Liver (tissue), 9 donors: ENCODE data around the gene SLC39A6. TPM values are rescaled to one million over a fixed set of nuclear protein-coding genes. Genes with fewer than 3 reads are reported as not detected.

Experiments used
- DNase-seq: peaks from one replicate; pipeline ENCODE4 v3.0.0-alpha.2; 2017; ENCODE audit warnings: low spot score
- H3K27ac ChIP-seq, 2 donors: one replicate each; pipeline ENCODE4 v1.7.0; 2013; ENCODE audit warnings: inconsistent platforms in 2 of 2, low read length in 2 of 2, control low read depth in 1 of 2, low read depth in 1 of 2, mild to moderate bottlenecking in 1 of 2
- H3K27me3 ChIP-seq, 4 donors: one replicate each; pipeline versions ENCODE4 v1.6.1 to v1.7.0; 2013; ENCODE audit warnings: low read length in 3 of 4, inconsistent platforms in 1 of 4, mild to moderate bottlenecking in 1 of 4, moderate library complexity in 1 of 4; ENCODE audit not compliant: control insufficient read depth in 4 of 4, insufficient read depth in 4 of 4
- H3K36me3 ChIP-seq, 4 donors: one replicate each; pipeline versions ENCODE4 v1.6.1 to v1.7.0; 2013; ENCODE audit warnings: low read length in 3 of 4, mild to moderate bottlenecking in 3 of 4, low read depth in 1 of 4, moderate library complexity in 1 of 4; ENCODE audit not compliant: control insufficient read depth in 4 of 4, insufficient read depth in 3 of 4
- H3K4me1 ChIP-seq, 4 donors: one replicate each; pipeline versions ENCODE4 v1.6.1 to v1.7.0; 2013; ENCODE audit warnings: low read length in 3 of 4, mild to moderate bottlenecking in 3 of 4, moderate library complexity in 1 of 4; ENCODE audit not compliant: control insufficient read depth in 4 of 4, insufficient read depth in 4 of 4
- H3K4me3 ChIP-seq, 3 donors: one replicate each; pipeline versions ENCODE4 v1.6.1 to v1.7.0; 2013; ENCODE audit warnings: low read length in 3 of 3, control low read depth in 1 of 3, low read depth in 1 of 3, mild to moderate bottlenecking in 1 of 3
- H3K9ac ChIP-seq, 2 donors: one replicate each; pipeline ENCODE4 v1.7.0; 2013; ENCODE audit warnings: low read length in 2 of 2, mild to moderate bottlenecking in 2 of 2, moderate library complexity in 2 of 2, control low read depth in 1 of 2, low read depth in 1 of 2
- H3K9me3 ChIP-seq, 4 donors: one replicate each; pipeline versions ENCODE4 v1.6.1 to v1.7.0; 2013; ENCODE audit warnings: low read length in 3 of 4; ENCODE audit not compliant: control insufficient read depth in 4 of 4
- ATF3 ChIP-seq: IDR thresholded peaks from 2 replicates; pipeline ENCODE4 v1.6.1; 2016; ENCODE audit warnings: antibody characterized with exemption
- CTCF ChIP-seq: fragments of 150-350 bp; IDR thresholded peaks from 2 replicates; pipeline ENCODE4 v1.5.1; 2017; ENCODE audit warnings: improper control_type of control experiment, low read depth, low read length; ENCODE audit not compliant: missing input control
- EGR1 ChIP-seq, 2 donors: IDR thresholded peaks; 2 replicates each; pipeline ENCODE4 v1.6.1; 2016 to 2018; ENCODE audit warnings: antibody characterized with exemption in 2 of 2, low read depth in 2 of 2
- FOXA1 ChIP-seq: IDR thresholded peaks from 2 replicates; pipeline ENCODE4 v1.6.1; 2016; ENCODE audit warnings: antibody characterized with exemption
- FOXA2 ChIP-seq: IDR thresholded peaks from 2 replicates; pipeline ENCODE4 v1.6.1; 2016; ENCODE audit warnings: antibody characterized with exemption
- HNF4A ChIP-seq, 2 donors: conservative IDR thresholded peaks; 2 replicates each; pipeline ENCODE4 v1.6.1; 2016; ENCODE audit warnings: antibody characterized with exemption in 2 of 2, mild to moderate bottlenecking in 2 of 2
- HNF4G ChIP-seq: IDR thresholded peaks from 2 replicates; pipeline ENCODE4 v1.6.1; 2016; ENCODE audit warnings: antibody characterized with exemption
- MAX ChIP-seq: IDR thresholded peaks from 2 replicates; pipeline ENCODE4 v1.6.1; 2016; ENCODE audit warnings: antibody characterized with exemption
- NR2F2 ChIP-seq: IDR thresholded peaks from 2 replicates; pipeline ENCODE4 v1.6.1; 2016; ENCODE audit warnings: antibody characterized with exemption
- RAD21 ChIP-seq, 2 donors: IDR thresholded peaks; 2 replicates each; pipeline ENCODE4 v1.6.1; 2016; ENCODE audit warnings: antibody characterized with exemption in 2 of 2, mild to moderate bottlenecking in 2 of 2
- RXRA ChIP-seq, 2 donors: IDR thresholded peaks; 2 replicates each; pipeline ENCODE4 v1.6.1; 2017 to 2018; ENCODE audit warnings: antibody characterized with exemption in 2 of 2, mild to moderate bottlenecking in 1 of 2
- SP1 ChIP-seq: IDR thresholded peaks from 2 replicates; pipeline ENCODE4 v1.6.1; 2018; ENCODE audit warnings: antibody characterized with exemption, mild to moderate bottlenecking
- YY1 ChIP-seq: IDR thresholded peaks from 2 replicates; pipeline ENCODE4 v1.6.1; 2016; ENCODE audit warnings: antibody characterized with exemption, mild to moderate bottlenecking
- WGBS: extraction: QIAGEN DNeasy Blood & Tissue Kit; methylation state at CpG from one replicate; pipeline ENCODE4 v1.1.7; 2013; 5-methylcytosine and 5-hydroxymethylcytosine counted together
- polyA plus RNA-seq, 2 donors: library from polyadenylated mRNA; stranded (reverse) in 1 of 2; unstranded in 1 of 2; fragments of 200-250 nt in 1 of 2; fragments of >200 nt in 1 of 2; fragmentation: Nextera tagmentation in 1 of 2; extraction: Ambion mirVana in 1 of 2; gene quantifications; one replicate each; pipeline versions ENCODE4 v1.2.1 to v1.2.3, GENCODE V29; 2013 to 2015
- total RNA-seq, 2 donors: library from RNA; depleted of rRNA; stranded (reverse); fragments of >200 nt; gene quantifications; one replicate each; pipeline ENCODE4 v1.2.3, GENCODE V29; 2014
- TF ChIP-seq, protein P1 (sequence below): IDR thresholded peaks from 2 replicates; pipeline ENCODE4 v1.6.1; 2016; ENCODE audit warnings: antibody characterized with exemption, mild to moderate bottlenecking
- TF ChIP-seq, protein P2 (sequence below): IDR thresholded peaks from 2 replicates; pipeline ENCODE4 v1.6.1; 2016; ENCODE audit warnings: antibody characterized with exemption
- donor health status: healthy.
- donor health status: healthy.
- donor health status: healthy.
- donor health status: healthy.
- donor health status: healthy.

Gene SLC39A6
- total and polyA plus RNA-seq, 4 donors = 4.6 to 16.6 (median 8.3) TPM

DNA sequence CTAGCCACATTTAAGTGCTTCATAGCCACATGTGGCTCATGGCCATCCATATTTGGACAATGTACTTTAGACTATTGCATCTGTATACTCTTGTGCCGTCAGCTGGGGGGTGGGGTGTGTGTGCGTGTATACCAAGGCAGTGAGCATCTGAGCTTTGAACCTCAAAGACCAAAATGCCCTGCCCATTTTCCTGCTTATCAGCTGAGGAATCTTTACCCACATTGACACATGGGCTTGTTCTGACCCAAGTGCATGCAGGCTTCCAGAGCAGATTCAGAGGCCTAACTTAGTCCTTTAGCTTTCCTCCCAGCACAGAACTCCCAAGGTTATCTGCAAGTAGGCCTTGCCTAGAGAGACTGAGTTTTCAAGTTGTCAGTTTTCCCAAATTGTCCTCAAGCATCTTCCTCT, 47.0 kb upstream of the SLC39A6 start (continued):
- TF ChIP-seq CTCF (no peak), ATF3 (peak; percentile 91), RXRA (IDR thresholded peaks at IDR 0.05) (peak; percentile 89 to 95), YY1 (peak; percentile 92)

GRCh38 chr18:36175481-36175880, 46.3 kb upstream of the SLC39A6 start:
- peaks cover 10 to 29% (median 24%) of the 10 kb centered on the region in 4 donors for H3K36me3 ChIP-seq
- WGBS = 63% methylated on average over 1 of the region's 1 CpG
- DNase-seq = no peak
- peaks cover 2 to 35% (median 14%) of the 10 kb centered on the region in 4 donors for H3K4me1 ChIP-seq
- no peaks in the 10 kb centered on the region for H3K27me3 ChIP-seq
- H3K4me3 ChIP-seq = no peak overlapping the region
- peak overlapping the region in 1 of 2 donors; percentile 37 for H3K9ac ChIP-seq
- H3K27ac ChIP-seq = peak overlapping the region; percentile 76 to 92
- TF ChIP-seq CTCF (no peak), SP1 (no peak), FOXA1 (no peak), NR2F2 (no peak), MAX (no peak), HNF4A (conservative IDR thresholded peaks at IDR 0.05) (no peak), HNF4G (no peak), RXRA (IDR thresholded peaks at IDR 0.05) (no peak), EGR1 (IDR thresholded peaks at IDR 0.05; ENCODE audit: low read depth in 2 of 2) (no peak), RAD21 (IDR thresholded peaks at IDR 0.05) (no peak), FOXA2 (no peak)
- TF ChIP-seq, protein P1, sequence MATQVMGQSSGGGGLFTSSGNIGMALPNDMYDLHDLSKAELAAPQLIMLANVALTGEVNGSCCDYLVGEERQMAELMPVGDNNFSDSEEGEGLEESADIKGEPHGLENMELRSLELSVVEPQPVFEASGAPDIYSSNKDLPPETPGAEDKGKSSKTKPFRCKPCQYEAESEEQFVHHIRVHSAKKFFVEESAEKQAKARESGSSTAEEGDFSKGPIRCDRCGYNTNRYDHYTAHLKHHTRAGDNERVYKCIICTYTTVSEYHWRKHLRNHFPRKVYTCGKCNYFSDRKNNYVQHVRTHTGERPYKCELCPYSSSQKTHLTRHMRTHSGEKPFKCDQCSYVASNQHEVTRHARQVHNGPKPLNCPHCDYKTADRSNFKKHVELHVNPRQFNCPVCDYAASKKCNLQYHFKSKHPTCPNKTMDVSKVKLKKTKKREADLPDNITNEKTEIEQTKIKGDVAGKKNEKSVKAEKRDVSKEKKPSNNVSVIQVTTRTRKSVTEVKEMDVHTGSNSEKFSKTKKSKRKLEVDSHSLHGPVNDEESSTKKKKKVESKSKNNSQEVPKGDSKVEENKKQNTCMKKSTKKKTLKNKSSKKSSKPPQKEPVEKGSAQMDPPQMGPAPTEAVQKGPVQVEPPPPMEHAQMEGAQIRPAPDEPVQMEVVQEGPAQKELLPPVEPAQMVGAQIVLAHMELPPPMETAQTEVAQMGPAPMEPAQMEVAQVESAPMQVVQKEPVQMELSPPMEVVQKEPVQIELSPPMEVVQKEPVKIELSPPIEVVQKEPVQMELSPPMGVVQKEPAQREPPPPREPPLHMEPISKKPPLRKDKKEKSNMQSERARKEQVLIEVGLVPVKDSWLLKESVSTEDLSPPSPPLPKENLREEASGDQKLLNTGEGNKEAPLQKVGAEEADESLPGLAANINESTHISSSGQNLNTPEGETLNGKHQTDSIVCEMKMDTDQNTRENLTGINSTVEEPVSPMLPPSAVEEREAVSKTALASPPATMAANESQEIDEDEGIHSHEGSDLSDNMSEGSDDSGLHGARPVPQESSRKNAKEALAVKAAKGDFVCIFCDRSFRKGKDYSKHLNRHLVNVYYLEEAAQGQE = no peak
- TF ChIP-seq, protein P2, sequence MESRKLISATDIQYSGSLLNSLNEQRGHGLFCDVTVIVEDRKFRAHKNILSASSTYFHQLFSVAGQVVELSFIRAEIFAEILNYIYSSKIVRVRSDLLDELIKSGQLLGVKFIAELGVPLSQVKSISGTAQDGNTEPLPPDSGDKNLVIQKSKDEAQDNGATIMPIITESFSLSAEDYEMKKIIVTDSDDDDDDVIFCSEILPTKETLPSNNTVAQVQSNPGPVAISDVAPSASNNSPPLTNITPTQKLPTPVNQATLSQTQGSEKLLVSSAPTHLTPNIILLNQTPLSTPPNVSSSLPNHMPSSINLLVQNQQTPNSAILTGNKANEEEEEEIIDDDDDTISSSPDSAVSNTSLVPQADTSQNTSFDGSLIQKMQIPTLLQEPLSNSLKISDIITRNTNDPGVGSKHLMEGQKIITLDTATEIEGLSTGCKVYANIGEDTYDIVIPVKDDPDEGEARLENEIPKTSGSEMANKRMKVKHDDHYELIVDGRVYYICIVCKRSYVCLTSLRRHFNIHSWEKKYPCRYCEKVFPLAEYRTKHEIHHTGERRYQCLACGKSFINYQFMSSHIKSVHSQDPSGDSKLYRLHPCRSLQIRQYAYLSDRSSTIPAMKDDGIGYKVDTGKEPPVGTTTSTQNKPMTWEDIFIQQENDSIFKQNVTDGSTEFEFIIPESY = no peak
- H3K9me3 ChIP-seq = no peaks in the 10 kb centered on the region
